CD4-positive, alpha-beta T cell treated with Interferon alpha-2 for 1 hour (primary cell): Measurements from ENCODE around the gene SMIM36.
"Not testable (repeated sequence)": the region's sequence is repeated elsewhere in the genome, so short reads cannot be mapped to it uniquely, and the experiment has no call there.

ENCODE experiments used
- DNase-seq, 2 donors: peaks; one replicate each; pipeline ENCODE4 v3.0.0-alpha.2; 2020 to 2022

SMIM36 gene

DNA sequence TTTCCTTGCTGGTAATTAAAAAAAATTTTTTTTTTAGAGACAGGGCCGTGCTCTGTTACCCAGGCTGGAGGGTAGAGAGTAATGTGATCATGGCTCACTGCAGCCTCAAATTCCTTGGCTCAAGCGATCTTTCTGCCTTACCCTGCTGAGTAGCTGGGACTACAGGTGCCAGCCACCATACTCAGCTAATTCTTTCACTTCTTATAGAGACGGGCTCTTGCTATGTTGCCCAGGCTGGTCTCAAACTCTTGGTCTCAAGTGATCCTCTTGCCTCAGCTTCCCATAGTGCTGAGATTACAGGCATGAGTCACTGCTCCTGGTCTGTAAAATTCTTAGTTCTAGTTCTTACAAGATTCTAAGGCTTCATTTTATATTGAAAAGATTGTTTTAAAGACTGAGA is 11.1 kb downstream of the SMIM36 start:
- DNase-seq: no peak

DNA sequence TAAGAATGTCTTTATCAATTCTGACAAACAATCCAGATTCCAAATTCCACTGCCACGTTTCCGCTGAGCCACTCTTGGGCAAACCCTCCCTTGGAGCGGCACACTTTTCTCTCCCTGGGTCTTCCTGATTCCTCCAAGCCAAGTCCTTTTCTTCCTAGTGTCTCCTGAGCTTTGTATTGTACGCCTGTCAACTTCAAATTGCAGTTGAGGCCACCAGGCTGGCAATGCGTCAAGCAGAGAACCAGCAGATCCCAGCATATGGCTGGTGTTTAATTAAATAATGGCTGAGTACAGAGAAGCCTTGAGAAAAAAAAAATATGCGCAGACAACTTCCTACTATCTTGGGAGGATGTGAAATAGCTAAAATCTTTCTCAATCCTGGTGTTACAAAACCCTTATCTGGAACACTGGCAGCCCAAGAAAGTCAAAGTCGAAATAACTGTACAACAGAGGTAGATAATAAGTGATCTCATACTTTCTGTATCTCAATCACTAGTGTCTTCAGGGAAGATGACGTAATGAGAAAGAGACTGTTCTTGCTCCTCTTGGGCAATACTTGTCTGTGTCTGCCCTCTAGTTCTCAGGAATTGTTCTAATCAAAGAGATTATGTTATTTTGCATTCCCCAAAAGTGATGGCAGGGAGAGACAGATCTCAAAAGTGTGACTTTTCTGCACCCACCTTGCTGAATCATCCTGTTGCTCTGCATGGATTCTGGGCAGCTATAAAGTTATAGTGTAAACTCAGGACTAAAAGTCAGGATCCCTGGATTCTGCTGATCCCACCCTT is 15.0 kb downstream of the SMIM36 start:
- DNase-seq: peak in 1 of 2 donors; percentile 1

DNA sequence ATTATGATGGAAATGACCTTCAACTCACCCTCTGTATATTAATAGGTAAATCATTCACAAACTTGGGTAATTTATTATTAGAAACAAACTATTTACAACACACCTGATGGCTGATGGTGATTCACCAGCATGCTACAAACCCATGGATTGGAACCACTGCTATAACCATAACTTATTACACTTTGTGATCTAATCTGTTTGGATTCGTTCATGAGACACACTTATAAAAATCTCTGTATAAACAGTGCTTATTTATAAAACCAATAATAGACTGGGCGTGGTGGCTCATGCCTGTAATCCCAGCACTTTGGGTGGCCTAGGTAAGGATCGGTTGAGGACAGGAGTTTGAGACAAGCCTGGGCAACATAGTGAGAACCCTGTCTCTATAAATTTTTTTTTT is 16.0 kb downstream of the SMIM36 start:
- DNase-seq: no peak

DNA sequence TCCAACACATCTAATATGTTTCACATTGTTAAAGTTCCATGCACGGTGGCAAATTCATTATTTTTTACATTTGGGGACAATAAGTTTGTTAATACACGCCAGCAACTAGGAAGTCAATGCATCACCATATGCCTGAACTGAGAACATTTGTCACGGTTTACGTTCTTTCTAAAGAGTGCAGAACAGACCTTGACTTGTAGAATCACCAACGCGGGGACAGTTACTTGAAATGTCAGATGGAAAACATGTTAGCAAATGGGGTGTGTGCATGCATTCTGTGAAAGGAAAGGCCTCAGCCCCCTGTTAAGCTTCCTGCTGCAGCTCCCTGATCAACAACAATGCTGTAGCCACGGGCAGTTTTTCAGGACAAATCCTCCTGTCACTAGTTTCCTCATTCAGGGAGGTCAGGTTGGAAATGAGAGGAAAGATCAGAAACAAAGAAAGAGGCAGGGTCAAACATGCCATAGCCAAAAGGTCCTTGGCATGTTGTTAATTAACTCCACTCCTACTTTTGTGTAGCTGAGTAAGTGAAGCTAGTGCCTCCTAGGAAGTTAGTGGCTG is 18.4 kb downstream of the SMIM36 start:
- DNase-seq: no peak

DNA sequence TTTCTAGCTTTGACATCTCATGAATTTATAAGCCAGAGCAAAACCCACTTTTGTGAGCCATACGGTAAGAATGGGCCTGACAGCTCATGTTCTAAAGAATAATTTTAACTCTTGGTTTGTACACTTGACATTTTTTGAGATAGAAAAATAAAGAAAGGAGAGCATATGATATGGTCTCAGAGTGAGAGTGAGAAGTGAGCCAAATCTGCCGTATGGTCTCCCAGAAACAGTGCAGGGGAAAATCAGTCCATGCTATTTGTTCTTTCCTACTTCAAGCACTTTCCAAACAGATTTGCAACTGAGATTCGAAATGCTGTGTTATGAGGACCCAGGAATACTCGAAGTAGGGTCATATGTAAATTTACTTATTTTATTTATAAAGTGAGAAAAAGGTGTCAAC is 20.9 kb downstream of the SMIM36 start:
- DNase-seq: no peak

DNA sequence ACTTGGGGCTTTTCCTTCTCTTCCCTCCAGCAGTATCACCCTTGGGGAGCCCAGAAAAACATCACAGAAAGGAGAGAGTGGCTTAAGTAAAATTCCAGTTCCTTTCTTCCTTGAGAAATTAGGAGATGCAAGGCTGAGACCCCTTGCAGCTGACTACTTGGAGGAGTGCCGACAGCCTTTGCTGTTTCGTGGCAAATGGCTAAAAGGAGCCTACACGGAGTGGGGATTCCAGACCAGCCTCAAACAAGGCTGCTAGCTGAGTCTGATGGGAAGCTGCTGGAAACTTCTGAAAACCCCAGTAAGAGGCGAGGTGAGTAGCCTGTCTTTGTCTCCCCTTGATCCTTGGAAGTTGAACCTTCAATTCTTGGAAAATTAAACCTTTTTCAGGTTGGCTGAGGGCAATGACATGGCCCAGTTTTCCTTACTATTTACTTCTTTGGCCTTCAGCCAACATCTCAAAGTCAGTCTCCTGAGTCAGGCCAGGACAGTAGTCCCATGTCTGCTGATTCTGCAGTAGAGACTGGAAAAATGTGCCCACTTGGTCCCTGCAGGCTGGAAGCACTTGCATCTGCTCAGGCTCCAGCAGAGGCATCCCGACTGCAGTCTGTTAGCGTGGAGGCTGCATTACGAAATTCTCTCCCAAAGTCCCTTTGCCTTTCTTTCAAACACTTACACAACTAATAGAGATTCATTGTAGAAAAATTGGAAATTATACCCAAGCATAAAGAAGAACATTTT is 23.4 kb downstream of the SMIM36 start:
- DNase-seq: no peak

DNA sequence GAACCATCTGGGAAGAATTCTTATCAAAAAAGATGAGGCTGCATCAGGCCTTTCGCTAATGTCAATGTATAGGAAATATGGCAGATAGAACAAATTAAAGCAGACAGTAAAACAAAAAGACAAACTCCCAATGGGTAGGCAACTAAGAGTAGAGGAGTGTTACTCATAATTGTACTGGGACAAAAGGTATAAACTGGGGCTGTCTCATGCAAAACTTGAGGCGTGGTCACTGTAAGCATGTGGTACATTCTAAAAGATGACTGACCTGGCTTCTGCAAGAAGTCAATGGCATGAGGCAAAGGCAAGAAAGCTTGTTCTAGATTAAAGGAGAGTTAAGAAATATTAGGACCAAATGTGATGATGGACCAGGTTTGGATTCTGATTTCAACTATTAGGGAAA is 26.7 kb downstream of the SMIM36 start:
- no peak for DNase-seq

DNA sequence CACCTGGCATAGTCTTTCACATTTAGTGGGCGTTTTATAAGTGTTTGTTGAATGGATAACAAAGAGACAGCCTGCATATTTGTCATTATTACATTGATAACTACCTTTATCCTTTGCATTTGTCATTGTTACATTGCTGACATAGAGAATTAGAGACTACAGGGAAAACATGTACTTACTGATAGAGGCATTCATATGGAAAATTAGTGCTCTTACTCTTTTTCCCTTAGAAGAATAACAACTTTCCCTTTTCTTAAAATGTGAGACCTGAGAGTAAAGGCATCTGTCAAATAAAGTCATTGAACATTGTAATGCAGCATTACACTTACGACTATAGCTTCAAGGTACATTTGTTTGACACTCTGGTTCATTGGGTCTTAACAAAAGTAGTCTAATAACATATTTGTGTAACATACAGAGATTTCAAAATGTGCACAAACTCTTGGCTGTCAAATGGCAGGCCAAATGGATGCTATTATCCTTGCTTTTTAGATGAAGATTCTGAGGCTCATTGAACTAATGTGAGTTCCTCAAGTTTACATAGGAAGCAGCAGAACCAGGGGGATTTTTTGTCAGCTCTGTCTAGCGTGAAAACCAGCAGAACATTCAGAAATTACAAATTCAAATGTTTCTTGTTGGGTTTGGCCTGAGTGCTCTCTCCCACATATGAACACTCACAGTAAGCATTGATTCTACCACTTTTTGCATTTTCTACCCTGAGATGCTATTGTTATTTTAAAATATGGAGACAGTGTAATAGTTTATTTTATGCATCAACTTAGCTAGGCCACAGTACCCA is 28.5 kb downstream of the SMIM36 start:
- no peak for DNase-seq

DNA sequence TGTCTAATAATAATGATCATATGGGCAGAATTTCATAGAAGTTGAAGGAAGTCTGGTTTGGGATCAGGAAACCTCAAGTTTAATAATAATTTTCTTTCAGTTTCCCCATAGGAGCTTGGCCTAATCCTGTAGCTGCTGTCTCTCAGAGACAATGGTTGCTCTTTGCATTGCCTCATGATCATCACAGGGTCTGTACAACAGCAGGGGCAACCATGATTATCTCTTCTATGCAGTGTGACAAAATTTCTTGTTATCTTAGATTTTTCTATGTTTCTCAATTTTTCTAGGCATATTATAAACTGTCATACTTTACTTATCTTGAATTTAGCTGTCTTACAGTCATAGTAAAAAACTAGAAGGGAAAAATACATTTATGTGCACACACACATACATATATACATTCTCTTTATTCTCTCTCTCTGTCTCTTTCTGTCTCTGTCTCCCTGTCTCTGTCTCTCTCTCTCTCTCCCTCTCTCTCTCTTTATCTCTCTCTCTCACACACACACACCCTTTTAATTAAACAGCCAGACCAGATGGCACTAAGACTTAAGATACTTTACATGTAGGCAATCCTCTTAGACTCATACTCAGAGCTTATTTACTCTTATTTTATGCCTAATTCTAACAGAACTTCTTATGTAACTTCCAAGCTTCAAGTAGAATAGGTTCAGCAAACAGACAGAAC is 30.5 kb downstream of the SMIM36 start:
- DNase-seq: no peak

DNA sequence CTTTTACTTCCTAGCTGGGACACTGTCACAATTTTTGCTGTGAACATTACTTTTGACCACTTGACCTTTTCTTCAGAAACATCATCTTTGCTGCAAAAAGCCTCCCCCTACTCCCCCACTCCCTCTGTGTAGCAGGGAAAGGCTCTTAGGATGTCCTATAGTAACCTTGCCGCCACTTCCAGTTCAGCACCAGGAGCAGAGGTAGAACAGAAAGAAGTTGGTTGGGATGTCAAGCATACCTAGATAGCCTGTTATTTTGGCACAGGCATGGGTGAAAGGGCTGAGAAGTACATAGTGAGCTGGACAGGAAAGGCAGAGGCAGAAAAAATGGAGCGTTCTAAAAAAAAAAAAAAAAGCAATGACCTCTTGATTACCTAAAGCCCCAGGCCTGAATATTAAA is 31.3 kb downstream of the SMIM36 start:
- no peak for DNase-seq

DNA sequence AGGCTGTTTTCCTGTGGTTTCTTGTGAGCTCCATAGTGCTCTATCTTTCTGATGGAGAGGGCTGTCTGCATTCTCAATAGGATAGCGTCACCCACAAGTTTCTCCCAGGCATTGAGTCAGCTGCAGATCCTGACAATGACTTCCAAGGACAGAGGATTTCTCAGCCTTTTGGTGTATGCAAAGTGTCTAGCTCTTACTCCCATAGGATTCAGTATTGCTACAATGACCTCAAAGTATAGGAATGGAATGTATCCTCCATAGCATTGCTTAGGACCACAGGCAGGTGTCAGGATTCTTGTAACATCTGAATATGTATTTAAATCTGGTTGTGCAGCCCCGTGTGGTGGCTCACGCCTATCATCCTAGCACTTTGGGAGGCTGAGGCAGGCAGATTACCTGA is 32.3 kb downstream of the SMIM36 start:
- DNase-seq: no peak

DNA sequence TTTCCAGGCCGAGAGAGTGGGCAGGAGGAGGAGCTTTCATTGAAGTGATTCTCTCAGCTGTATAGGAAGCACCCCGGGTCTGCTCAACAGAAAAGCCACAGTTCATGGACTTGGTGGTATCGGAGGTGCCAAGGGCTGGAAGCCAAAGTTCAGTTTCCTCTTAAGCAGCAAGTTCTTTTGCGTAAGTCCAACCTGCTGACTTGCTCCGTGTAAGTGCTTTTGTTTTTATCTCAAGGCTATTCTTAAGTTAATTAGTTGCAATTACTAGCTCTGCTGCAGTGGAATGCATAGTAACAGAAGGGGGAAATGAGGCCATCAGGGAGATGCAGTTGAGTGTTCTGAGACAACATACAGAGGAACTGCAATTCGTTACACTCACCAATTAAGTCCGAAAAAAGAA is 44.6 kb downstream of the SMIM36 start:
- DNase-seq: no peak

DNA sequence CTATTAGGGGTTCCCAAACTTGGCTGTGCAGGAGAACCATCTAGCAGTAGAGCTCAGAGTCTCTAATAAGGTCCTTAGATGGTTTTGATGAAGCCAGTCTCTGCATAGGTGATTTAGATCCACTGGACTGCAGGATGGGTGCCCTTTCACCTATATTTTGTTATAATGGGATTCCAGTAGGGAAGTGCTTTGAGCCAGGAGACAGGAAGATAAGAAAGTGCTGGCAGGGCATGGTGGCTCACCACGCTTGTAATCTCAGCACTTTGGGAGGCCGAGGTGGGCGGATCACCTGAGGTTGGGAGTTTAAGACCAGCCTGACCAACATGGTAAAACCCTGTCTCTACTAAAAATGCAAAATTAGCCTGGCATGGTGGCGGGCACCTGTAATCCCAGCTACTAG is 45.5 kb downstream of the SMIM36 start:
- DNase-seq: not testable (repeated sequence)

DNA sequence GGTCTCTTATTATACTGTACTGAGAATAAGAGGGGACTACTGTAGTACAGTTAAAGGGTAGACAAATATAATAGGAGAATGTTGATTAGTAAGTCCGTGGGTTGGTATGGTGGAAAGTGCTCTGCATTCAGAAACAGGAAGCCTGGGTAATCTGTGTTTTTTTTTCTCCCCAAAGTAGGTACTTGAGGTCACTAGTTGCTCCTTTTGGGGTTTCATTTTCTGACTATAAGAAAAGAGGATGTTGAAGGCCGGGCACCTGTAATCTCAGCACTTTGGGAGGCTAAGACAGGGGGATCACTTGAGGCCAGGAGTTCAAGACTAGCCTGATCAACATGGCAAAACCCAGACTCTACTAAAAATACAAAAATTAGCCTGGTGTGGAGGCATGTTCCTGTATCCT is 47.7 kb downstream of the SMIM36 start:
- DNase-seq: no peak

DNA sequence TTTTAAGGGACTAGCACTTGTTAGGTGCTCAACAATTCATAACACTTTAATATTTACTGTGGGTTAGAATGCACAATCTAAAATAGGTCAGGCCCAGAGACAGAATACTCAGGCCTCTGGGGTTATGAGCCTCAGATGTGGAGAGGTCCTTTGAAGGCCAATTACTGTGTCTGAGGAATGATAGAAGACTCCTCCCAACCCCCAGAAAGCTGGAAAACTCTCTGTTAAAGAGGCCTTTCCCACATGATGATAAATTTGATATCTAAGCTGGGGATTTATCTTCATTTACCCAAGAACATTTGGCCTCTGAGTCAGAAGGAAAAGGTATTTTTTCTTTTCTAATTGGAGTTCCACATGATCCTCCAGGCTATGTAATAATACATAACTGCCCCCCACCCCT is 48.5 kb downstream of the SMIM36 start:
- DNase-seq: no peak

DNA sequence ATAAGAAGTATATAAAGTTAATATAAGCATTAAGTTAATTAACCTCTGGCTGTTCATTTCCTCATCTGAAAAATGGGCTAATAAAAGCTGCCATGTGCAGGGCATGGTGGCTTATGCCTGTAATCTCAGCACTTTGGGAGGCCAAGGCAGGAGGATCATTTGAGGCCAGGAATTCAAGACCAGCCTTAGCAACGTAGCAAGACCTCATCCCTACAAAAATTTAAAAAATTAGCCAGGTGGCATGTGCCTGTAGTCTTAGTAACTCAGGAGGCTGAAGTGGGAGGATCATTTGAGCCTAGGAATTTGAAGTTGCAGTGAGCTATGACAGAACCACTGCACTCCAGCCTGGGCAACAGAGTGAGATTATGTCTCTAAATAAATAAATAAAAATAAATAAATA is 49.0 kb downstream of the SMIM36 start:
- no peak for DNase-seq

DNA sequence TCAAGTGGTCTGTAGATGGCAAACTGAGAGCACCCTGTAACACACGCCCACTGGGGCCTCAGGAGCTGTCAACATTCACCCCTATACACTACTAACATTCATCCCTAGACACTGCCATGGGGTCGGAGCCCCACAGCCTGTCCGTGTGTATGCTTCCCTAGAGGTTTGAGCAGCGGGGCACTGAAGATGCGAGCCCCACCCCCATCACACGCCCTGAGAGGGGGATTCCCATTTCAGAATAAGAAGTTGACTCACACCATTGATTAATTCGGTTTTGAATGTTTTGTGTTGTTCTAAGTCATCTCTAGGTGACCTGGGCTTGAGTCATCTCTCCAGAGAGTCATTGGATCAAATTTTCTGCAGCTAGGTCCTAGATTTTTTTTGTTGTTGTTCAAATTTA is 52.3 kb downstream of the SMIM36 start:
- no peak for DNase-seq

DNA sequence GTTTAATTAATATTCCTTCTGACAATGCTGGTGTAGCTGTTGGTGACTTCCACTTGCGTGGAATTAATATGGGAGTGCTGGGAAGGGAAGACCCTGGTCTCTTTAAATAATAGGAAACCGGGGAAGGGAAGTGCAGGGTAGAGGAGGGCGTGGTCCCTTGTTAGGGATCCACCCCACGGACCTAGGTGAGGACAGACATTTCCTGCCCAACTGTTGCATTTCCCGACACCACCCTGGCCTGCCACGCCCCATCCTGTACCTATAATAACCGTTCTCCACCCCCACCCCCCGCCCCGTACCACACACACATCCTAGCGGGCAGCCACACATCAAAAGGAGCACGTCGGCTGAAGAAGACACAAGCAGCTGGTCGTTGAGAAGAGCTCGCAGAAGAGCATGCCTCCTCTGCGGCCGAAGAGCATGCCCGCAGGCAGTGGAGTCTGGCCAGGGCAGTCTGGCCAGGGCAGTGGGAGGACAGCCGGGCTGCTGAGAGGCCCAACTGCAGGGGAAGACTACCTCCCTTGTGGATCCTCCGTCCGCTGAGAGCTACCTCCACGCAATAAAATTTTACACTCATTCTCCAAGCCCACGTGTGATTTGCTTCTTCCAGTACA is 52.9 kb downstream of the SMIM36 start:
- DNase-seq: peak in 1 of 2 donors; percentile 3

DNA sequence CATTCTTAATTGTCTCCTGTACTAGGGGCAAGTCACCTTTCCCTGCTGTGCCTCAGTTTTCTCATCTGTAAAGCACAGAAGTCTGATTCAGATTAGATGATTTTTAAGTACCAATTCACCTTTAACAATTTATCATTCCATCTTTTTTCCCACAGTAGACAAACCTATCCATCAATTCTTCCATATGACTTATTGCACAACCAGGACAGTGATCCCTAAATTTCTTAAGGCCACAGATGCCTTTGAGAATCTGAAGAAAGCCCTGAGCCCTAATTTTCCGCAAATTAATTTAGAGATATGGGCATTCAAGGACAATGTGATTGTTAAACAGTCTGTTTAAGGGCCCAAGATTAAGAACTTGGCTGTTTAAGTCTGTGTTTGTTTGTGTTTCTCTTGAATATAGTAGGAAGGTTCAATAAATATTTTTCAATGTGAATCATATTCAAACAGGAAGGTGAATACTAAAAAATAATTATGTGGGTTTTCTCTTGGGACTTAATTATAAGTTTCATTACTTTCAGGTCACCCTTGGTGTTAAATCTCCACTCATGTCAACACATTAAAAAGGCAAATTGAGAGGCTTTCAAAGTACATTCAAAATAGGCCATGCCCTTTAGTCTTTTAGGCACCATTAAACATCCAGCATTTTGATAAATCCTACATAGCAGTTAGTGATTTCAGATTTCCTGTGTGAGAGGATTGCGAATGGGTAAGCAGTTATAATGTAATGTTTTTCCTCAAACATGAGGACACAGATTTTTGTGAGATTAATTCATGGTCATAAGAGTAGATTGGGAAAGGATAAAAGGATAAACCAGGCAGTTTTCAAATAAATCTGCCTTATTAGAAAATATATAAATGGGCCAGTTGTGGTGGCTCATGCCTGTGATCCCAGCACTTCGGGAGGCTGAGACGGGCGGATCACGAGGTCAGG is 54.7 kb downstream of the SMIM36 start:
- DNase-seq: no peak

DNA sequence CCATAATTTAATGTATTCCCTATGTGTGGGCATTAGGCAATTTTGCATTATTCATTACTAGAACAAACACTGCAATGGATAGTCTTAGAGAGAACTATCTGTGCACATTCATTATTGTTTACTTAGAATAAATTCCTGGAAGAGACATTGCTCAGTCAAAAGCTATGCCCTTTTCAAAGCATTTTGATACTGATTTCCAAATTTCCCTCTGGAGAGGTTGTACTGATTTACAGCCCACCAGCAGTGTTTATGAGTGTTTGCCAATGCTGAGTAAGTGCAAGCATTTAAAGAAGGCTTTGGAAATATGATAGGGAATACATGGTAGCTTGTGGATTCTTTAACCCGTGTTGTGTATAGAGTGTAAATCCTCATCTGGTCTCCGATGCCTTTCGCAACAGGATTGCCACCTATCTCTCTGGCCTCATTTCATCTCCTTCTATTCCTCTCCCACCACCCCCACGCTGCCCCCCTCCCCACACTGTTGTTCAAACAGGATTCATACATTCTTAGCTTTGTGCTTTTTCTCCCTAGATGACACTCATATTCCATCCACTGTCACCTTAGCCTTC is 56.3 kb downstream of the SMIM36 start:
- no peak for DNase-seq
